ENCODE results near the gene MACROD1.
"Not testable (repeated sequence)": the region's sequence is repeated elsewhere in the genome, so short reads cannot be mapped to it uniquely, and the experiment has no call there.

The MACROD1 gene

DNA sequence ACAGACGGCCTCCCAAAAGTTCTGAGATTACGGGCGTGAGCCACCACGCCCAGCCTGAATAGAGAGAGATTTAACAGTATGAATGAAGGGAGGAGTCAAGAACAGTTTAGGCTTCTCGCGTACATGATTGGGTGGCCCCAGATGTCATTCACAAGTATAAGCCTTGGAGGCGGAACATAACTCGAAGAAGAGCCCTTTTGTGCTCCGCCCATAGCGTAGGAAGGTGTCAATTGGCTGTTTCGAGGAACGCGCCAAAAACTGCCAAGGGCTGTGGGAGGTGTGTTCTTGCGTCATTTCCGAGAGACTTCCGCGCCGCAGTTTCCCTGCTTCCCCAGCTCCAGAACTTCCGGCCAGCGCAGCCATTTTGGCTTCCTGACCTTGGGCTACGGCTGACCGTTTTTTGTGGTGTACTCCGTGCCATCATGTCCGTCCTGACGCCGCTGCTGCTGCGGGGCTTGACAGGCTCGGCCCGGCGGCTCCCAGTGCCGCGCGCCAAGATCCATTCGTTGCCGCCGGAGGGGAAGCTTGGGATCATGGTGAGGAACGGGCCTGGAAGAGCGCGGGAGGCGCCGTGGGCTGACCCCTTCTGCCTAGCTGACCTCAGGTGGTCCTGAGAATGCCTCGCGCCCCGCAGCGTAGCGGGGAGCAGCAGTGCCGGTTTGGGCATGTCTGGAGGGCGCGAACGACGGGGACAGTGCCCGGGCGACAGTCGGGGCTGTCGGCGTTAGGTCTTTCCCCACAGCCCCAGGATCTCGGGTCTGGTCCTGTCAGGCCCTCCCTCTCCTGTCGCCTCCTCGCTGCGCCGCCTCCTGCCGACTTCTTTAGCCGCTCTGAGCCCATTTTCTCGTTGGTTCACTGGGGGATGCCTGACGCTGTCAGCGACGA lies 191.4 kb downstream of the MACROD1 start, which contains the start of gene COX8A:
Gene COX8A (plus strand): TSS at position 362 of the 885 bp plus-strand sequence. CDS start 61 bp downstream, at position 423.
- peak; percentile 65 to 99 (median 96) for DNase-seq

- DNase-seq = peak in 1 of 51 donors; percentile 49
Observed at GRCh38 chr11:63973912-63974258, 192.0 kb downstream of the MACROD1 start.

- no peak for DNase-seq
Observed at GRCh38 chr11:63970902-63971301, 195.0 kb downstream of the MACROD1 start.

GRCh38 chr11:63969461-63969860 lies 196.5 kb downstream of the MACROD1 start:
- no peak for DNase-seq

GRCh38 chr11:63966444-63966843 lies 199.5 kb downstream of the MACROD1 start:
- DNase-seq = no peak

DNA sequence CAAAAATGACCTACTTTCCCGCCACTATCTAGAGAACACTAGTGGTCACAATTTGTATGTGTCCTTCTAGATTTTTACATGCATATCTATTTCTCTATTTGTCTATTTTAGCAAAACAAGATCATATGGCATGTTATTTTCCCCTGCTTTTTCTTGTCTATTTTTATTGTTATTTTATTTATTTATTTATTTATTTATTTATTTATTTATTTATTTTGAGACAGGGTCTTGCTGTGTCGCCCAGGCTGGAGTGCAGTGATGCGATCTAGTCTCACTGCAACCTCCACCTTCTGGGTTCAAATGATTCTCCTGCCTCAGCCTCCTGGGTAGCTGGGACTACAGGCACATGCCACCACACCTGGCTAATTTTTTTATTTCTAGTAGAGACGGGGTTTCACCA lies 202.0 kb downstream of the MACROD1 start:
- not testable (repeated sequence) for DNase-seq

DNA sequence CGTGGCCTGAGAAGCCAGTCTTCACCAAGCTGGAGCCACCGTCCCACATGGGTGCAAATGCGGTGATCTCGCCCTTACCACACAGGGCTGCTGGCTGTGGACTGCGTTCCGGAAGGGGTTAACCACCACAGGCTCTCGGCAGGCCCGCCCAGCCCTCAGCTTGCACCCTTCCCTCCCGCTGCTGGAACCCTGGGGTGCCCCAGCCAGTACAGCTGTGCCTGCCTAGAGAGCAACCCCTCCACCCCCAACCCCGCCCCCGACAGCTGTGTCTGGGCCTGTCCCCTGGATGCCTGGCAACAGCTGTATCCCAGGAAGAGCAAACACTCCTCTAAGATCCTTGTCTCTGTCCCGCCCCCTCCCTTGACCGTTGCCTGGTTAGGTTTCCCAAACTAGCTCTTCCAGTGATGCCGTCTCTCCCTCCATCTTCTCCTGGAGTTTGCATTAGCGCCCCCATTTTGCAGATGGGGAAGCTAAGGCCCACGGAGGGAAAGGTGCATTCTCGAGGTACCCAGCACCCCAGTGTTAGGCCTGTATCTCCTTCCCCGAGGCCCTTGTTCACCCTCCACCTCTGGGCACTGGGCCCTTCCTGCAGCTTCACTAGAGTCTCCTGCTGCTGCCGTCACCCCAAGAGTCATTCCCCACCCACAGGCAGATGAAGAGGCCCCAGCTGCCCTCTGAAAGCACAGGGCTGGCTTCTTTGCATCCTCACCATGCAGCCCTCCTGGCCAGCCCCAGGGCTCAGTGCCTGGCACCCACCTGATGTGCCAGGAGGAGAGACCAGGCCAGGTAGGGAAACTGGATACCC lies 204.1 kb downstream of the MACROD1 start:
- DNase-seq = no peak

- DNase-seq = no peak
Observed at GRCh38 chr11:63958008-63958407, 207.9 kb downstream of the MACROD1 start.

GRCh38 chr11:63952570-63952969 lies 213.3 kb downstream of the MACROD1 start:
- no peak for DNase-seq

DNA sequence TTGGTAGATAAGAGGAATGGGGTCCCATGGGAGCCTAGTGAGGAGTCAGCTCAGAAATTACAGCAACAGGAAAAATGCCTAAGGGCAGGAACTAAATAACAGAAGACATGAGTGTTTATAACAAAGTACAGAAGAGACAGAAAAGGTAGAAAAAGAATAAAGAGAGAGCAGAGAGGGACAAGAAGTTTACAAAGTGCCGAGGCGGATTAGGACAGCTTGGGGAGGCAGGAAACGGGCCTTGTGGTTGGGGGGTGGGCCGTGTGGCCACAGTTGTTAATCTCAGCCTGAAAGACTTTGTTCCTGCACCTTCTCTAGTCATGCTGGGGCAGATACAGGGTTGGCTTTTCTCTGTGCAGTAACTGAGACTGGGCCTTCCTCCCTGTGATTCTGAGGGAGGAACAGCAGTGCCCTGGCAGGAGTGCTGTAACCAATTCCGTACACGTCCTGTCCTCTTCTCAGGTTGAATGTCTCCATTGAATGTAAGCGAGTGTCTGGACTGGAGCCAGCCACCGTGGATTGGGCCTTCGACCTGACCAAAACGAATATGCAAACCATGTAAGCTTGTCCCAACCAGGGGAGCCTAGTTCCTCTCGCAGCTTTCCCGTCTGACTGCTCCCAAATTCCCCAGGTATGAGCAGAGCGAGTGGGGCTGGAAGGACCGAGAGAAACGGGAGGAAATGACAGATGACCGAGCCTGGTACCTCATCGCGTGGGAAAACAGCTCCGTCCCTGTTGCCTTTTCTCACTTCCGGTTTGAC lies 214.0 kb downstream of the MACROD1 start:
- no peak for DNase-seq

Data from hypothalamus (tissue), 51 donors.